GM21576 (cell line): ENCODE data around the gene SPOCK3.
"Not testable (repeated sequence)": the region's sequence is repeated elsewhere in the genome, so short reads cannot be mapped to it uniquely, and the experiment has no call there.

Experiments
- ATAC-seq: cut with Tn5 transposase; IDR thresholded peaks from one replicate; pipeline ENCODE4 v1.9.1; 2021; ENCODE audit warnings: mild to moderate bottlenecking, moderate library complexity; ENCODE audit not compliant: unreplicated experiment

Gene SPOCK3

DNA sequence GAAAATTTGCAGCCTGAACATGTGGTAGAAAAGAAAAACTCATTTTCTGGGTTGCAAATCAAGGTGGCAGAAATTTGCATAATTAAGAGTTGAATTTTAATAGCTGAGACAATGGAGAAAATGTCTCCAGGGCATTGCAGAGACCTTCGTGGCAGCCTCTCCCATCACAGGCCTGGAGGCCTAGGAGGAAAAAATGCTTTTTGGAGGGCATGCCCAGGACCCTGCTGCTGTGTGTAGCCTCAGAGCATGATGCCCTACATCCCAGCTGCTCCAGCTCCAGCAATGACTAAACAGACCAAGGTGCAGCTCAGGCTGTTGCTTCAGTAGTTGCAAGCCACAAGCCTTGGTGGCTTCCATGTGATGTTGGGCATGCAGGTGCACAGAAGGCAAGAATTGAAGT lies 266.1 kb downstream of the SPOCK3 start:
- ATAC-seq, result not testable (repeated sequence)

- ATAC-seq, result no peak
These were observed 268.7 kb downstream of the SPOCK3 start for GRCh38 chr4:166965562-166965961.

- no peak for ATAC-seq
These were observed 276.8 kb downstream of the SPOCK3 start for GRCh38 chr4:166957451-166957850.

DNA sequence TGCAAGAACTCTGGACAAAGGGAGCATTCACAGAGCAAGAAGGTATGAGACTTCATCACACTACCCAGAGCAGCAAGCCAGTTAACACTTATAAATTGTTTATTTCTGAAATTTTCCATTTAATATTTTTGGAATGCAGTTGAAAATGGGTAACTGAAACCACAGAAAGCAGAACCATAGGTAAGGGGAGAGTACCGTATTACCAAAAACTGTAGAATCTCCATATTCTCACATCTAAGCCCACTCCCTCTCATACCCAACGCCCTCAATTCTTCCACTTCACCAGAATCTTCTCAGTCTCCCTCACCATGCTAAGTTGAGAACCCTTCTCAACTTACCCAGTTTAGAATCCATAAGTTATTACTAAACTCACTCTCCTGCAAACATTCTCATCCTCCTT lies 277.8 kb downstream of the SPOCK3 start:
- no peak for ATAC-seq

- no peak for ATAC-seq
These were observed 292.7 kb downstream of the SPOCK3 start for GRCh38 chr4:166941629-166942028.

DNA sequence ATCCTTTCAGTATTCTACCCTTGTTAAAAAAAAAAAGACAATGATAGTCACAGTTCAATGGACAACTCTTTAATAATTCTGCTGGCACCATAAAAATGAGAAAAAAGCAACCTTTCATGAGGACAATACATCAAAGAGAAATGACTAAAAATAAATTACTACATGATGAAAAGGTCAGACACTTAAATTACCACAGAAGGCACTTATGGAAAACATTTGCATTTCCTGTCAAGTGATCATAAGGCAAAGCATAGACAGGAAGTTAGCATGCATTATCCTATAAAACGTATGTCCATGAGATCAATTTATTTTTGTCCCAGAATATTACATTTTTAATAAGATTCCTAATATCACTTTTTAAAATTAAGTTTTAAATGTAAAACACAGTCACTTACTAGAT lies 303.8 kb downstream of the SPOCK3 start:
- ATAC-seq, result no peak

GRCh38 chr4:166924424-166924823 lies 309.9 kb downstream of the SPOCK3 start:
- ATAC-seq, result no peak

GRCh38 chr4:166913926-166914325 lies 320.4 kb downstream of the SPOCK3 start:
- ATAC-seq, result no peak

- ATAC-seq, result no peak
These were observed 330.9 kb downstream of the SPOCK3 start for GRCh38 chr4:166903408-166903807.

GRCh38 chr4:166902941-166903340 lies 331.4 kb downstream of the SPOCK3 start:
- no peak for ATAC-seq

- ATAC-seq, result peak; percentile 48
These were observed 338.0 kb downstream of the SPOCK3 start for GRCh38 chr4:166896254-166896653.

- ATAC-seq, result no peak
These were observed 338.5 kb downstream of the SPOCK3 start for GRCh38 chr4:166895771-166896170.

DNA sequence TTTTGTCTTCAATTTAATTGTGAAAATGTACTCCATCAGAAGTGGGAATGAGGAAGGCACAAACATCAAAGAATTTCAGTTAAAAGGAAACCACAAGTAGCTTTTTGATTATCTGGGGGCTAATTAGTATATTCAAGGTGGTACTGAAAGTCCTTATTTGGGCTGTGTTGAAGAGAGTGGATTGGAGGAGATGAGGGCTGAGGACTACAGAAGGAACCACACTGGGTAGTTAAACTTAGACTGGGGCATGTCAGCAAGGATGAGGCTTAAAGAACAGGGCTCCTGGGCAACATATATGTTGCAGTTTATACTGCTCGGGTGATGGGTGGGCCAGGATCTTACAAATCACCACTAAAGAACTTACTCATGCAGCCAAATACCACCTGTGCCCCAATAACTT lies 346.8 kb downstream of the SPOCK3 start:
- ATAC-seq, result no peak

- no peak for ATAC-seq
These were observed 347.6 kb downstream of the SPOCK3 start for GRCh38 chr4:166886718-166887117.

- no peak for ATAC-seq
These were observed 352.1 kb downstream of the SPOCK3 start for GRCh38 chr4:166882221-166882620.

DNA sequence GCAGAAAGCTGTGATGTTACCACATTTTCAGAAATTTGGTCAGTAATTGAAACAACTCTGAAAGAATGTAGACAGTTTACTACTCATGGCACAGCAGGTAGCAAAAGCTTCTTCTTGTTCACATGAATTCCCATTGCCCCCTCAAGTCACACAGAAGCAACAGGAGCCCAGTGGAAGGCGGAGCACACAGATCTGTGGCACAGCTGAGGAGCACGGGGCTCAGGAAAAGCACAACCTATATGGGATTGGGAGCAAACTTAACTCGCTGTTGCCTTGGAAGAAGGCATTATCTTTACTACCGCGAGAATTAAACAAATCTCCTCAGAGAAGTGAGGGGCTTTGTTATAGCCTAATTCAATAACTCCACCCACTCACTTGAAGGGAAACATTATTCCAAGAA lies 358.5 kb downstream of the SPOCK3 start:
- ATAC-seq, result no peak

DNA sequence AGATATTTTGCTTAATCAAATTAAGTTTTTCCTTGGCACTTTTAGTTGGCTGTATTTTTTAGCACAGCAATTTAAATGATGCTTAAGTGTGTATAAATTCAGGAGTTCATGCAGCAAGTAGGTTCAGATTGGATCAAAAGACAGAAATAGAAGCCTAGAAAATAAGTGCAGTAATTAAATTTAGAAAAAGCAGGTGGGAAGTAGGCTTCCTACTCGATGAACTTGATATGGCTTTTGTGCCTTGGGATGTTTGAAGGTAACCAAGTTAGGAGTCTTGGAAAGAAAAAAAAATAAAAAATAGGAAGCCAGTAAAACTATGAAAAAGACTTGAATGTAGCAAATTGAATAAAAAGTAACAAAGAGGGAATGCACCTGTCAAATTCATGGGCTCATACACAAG lies 372.3 kb downstream of the SPOCK3 start:
- no peak for ATAC-seq

GRCh38 chr4:166850398-166850797 lies 383.9 kb downstream of the SPOCK3 start:
- not testable (repeated sequence) for ATAC-seq

DNA sequence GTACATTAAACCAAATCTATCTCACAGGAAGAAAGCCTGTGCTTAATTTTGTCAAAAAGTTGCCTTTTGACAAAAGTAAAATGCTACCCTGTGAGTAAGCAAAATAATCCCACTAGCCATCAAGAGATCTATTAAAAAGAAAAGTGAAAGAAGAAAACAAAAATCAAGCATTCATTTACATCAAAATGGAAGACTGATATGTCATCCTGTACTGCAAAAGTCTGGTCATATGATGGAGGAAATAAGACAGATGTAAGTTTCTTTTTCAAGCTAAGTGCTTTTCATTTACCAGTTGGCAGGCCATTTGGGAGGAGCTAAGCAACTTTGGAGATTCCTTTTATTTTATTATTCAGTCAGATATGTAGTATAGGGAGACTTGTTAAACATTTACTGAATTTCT lies 387.4 kb downstream of the SPOCK3 start:
- ATAC-seq, result no peak

GRCh38 chr4:166842795-166843261 lies 391.5 kb downstream of the SPOCK3 start:
- ATAC-seq, result no peak

GRCh38 chr4:166839615-166840251 lies 394.6 kb downstream of the SPOCK3 start:
- ATAC-seq, result peak; percentile 70

DNA sequence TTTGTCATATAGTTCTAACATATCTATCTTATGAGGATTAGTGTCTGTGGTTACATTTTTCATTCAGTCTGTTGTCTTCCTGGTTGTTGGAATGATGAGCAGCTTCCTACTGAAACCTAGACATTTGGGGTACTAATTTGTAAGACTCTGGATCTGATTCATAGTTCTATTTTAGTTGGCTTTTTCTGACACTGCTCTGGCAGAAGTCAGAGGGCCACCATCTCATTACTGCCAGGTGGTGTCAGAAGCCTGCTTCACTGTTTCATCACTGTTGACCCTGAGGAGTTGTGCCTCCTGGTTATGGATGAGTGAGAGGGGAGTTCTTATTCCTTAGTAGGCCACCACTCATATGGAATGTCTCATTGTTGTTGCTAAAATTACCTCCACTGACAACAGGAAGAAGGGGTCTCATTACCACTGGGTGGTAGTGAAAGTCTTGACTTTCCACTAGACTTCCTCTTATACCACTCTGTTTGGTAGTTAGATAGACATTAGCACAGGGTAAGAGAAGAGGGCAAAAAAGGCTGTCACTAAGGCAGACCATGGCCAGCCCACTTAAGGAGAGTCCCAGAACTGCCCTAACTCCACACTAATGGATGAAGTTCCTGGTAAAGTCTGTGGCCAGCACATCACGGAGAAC lies 395.2 kb downstream of the SPOCK3 start:
- peak; percentile 68 for ATAC-seq

DNA sequence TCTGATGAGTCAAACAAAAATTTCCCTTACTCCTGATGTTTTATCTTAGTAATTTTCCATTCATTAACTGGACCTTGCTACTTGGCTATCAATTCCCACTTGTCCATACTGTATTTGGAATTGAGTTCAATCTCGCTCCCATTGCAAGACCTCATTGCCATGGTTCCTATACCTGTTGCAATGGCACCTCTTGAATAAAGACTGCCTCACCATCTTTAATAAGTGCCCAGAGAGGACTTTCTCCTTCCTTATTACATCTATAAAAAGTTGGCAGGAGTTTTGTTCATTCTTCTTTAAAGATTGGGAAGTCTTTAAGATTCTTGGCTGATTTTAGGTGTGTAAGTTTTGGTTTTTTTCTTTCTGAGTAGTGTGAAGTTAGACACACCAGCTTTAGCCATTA lies 397.4 kb downstream of the SPOCK3 start:
- no peak for ATAC-seq
